Measurements from ENCODE around the gene PCDH1. TPM values are rescaled to one million over a fixed set of nuclear protein-coding genes. Genes with fewer than 3 reads are reported as not detected.

PCDH1 gene
- total RNA-seq, 1 experiment from 2014 or later, result 0.45 TPM

DNA sequence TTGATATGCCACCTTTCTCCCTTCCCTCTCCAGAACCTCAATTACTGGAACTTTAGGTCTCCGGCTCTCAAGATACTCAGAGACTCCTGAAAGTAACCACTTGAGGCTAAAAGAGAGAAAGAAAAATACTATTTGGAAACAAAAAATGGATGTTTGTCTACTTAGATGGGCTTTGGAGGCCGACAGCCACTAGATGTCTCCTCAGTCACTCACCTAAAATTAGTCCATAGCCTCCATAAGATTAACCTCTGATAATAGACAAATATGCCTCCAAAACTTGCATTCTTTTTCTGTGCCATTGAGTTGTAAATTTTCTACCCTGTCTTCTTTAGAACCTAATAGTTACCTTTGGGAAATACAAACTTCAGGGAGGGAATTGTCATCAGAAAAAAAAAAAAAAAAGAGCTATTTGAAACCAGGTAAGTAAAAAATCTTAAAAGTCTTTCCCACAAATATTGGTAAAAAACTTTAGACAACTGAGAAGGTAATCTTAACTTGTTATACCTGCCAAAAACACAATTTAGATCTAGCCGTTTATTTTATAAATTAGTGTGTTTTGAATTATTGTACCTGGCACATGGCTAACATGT, 11.2 kb upstream of the PCDH1 start:
- Histone ChIP-seq H3K9me3 (ENCODE audit: low read depth, low read length, poor library complexity, severe bottlenecking) (no peaks in the 10 kb centered on the region), H3K27me3 (replicated peaks; ENCODE audit: insufficient read depth, low read depth, low read length, poor library complexity) (peaks cover 10% of the 10 kb centered on the region), H3K36me3 (ENCODE audit: insufficient read depth, low read length, poor library complexity, severe bottlenecking) (no peaks in the 10 kb centered on the region), H3K4me3 (ENCODE audit: low read depth, low read length, poor library complexity, severe bottlenecking) (no peak overlapping the region), H3K4me1 (ENCODE audit: insufficient read depth, low read length, poor library complexity, severe bottlenecking) (no peaks in the 10 kb centered on the region), H3K27ac (ENCODE audit: low read depth, low read length, poor library complexity, severe bottlenecking) (no peak overlapping the region)
- no peak for TF ChIP-seq EZH2 (IDR thresholded peaks at IDR 0.05; ENCODE audit: borderline replicate concordance, low read depth, low read length, poor library complexity, severe bottlenecking)
- TF ChIP-seq, protein P1, sequence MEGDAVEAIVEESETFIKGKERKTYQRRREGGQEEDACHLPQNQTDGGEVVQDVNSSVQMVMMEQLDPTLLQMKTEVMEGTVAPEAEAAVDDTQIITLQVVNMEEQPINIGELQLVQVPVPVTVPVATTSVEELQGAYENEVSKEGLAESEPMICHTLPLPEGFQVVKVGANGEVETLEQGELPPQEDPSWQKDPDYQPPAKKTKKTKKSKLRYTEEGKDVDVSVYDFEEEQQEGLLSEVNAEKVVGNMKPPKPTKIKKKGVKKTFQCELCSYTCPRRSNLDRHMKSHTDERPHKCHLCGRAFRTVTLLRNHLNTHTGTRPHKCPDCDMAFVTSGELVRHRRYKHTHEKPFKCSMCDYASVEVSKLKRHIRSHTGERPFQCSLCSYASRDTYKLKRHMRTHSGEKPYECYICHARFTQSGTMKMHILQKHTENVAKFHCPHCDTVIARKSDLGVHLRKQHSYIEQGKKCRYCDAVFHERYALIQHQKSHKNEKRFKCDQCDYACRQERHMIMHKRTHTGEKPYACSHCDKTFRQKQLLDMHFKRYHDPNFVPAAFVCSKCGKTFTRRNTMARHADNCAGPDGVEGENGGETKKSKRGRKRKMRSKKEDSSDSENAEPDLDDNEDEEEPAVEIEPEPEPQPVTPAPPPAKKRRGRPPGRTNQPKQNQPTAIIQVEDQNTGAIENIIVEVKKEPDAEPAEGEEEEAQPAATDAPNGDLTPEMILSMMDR (conservative IDR thresholded peaks at IDR 0.05; ENCODE audit: low read depth, low read length), result peak; percentile 52
- no TSS peak for BruUV-seq (replicated peaks)
- no peak for DNase-seq (ENCODE audit: low spot score)
- ChIA-PET CTCF (interaction anchor here (0.6 to 1.6 kb wide), 5 partner anchors 10 to 688 kb away, joined by 3 to 4 read pairs (median 3); no protein-coding TSS in a partner anchor), POLR2A (ENCODE audit: low non-redundant PET) (no interaction called here)
- intact Hi-C loops (cut with micrococcal nuclease; ENCODE audit: unreplicated experiment), result loop anchor here (2.0 to 10.0 kb wide), 2 partner anchors 71 to 255 kb away; no protein-coding TSS in a partner anchor

DNA sequence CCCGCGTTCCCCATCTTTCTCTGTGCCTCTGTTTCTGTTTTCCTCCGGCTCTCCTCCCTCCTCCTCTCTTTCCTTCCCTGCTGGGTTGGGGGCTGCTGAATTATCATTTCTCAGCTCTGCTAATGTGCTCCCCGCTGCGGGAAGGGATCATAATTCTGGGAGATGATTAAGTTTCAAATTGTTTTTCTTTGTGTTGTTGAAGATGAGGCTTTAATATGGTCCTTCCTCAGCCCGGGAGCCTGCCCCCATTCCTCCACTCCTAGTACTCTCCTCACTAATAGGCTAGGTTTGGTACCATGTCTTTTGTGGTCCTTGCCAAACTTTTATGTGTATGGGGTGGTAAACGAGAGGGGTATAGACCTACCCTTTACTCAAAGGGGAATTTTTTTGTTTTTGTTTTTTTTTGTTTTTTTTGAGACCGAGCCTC, 5.7 kb upstream of the PCDH1 start:
- peaks cover 52% of the 10 kb centered on the region for H3K27me3 ChIP-seq (replicated peaks; ENCODE audit: insufficient read depth, low read depth, low read length, poor library complexity)
- ChIA-PET CTCF (no interaction called here), POLR2A (ENCODE audit: low non-redundant PET) (no interaction called here)
- H3K9me3 ChIP-seq (ENCODE audit: low read depth, low read length, poor library complexity, severe bottlenecking), result no peaks in the 10 kb centered on the region
- H3K36me3 ChIP-seq (ENCODE audit: insufficient read depth, low read length, poor library complexity, severe bottlenecking), result no peaks in the 10 kb centered on the region
- DNase-seq (ENCODE audit: low spot score), result no peak
- no TSS peak for BruUV-seq (replicated peaks)
- peaks cover 10% of the 10 kb centered on the region for H3K4me1 ChIP-seq (ENCODE audit: insufficient read depth, low read length, poor library complexity, severe bottlenecking)
- H3K27ac ChIP-seq (ENCODE audit: low read depth, low read length, poor library complexity, severe bottlenecking), result no peak overlapping the region
- TF ChIP-seq, protein P1 (conservative IDR thresholded peaks at IDR 0.05; ENCODE audit: low read depth, low read length), result no peak
- TF ChIP-seq EZH2 (IDR thresholded peaks at IDR 0.05; ENCODE audit: borderline replicate concordance, low read depth, low read length, poor library complexity, severe bottlenecking), result no peak
- no peak overlapping the region for H3K4me3 ChIP-seq (ENCODE audit: low read depth, low read length, poor library complexity, severe bottlenecking)
- intact Hi-C loops (cut with micrococcal nuclease; ENCODE audit: unreplicated experiment), result loop anchor here (10.0 kb wide), 1 partner anchor 261 kb away; no protein-coding TSS in a partner anchor

DNA sequence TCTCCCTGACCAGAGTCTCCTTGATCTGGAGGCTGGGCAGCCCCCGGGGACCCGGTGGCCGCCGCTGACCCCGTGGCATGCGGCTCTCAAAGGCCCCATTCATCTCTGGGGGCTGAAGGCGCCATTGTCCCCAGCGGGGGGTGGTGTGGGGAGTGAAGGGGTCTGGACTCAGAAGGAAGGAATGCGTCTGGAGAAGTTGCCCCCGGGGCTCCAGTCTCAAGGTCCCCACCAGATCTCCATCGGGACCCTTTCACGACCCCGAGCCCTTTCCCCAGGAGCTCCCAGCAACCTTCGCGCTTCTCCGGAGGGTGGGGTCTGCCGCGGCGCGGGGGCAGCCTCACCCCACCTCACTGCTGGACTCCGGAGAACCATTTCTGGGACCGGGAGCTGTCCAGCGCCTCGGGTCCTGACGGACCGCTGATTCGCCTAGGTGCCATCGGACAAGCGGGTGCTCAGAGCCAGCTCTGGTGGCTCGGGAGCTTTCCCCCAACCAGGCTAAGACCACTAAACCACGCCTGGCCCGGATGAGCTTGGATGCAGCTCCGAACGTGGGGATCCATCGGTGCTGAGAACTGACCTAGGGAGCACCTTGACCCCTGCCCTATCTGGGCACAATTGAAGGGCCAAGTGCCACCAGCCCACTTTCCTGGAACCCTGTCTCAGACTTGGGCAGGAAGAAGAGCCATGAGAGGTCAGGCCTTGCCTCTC, 5.1 kb upstream of the PCDH1 start:
- POLR2A ChIA-PET (ENCODE audit: low non-redundant PET), result no interaction called here
- TF ChIP-seq EZH2 (IDR thresholded peaks at IDR 0.05; ENCODE audit: borderline replicate concordance, low read depth, low read length, poor library complexity, severe bottlenecking), result no peak
- TF ChIP-seq, protein P1 (conservative IDR thresholded peaks at IDR 0.05; ENCODE audit: low read depth, low read length), result no peak
- CTCF ChIA-PET, result interaction anchor here (0.6 to 1.0 kb wide), 3 partner anchors 19 to 190 kb away, joined by 3 to 6 read pairs (median 4); no protein-coding TSS in a partner anchor
- no peak overlapping the region for H3K27ac ChIP-seq (ENCODE audit: low read depth, low read length, poor library complexity, severe bottlenecking)
- intact Hi-C loops (cut with micrococcal nuclease; ENCODE audit: unreplicated experiment), result loop anchor here (10.0 kb wide), 1 partner anchor 261 kb away; no protein-coding TSS in a partner anchor
- H3K9me3 ChIP-seq (ENCODE audit: low read depth, low read length, poor library complexity, severe bottlenecking), result no peaks in the 10 kb centered on the region
- DNase-seq (ENCODE audit: low spot score), result peak; percentile 53
- peaks cover 52% of the 10 kb centered on the region for H3K27me3 ChIP-seq (replicated peaks; ENCODE audit: insufficient read depth, low read depth, low read length, poor library complexity)
- H3K4me3 ChIP-seq (ENCODE audit: low read depth, low read length, poor library complexity, severe bottlenecking), result no peak overlapping the region
- peaks cover 15% of the 10 kb centered on the region for H3K4me1 ChIP-seq (ENCODE audit: insufficient read depth, low read length, poor library complexity, severe bottlenecking)
- BruUV-seq (replicated peaks), result no TSS peak
- H3K36me3 ChIP-seq (ENCODE audit: insufficient read depth, low read length, poor library complexity, severe bottlenecking), result no peaks in the 10 kb centered on the region

Data from A673 (cell line).